ENCODE results near the gene DTX1. TPM values are rescaled to one million over a fixed set of nuclear protein-coding genes. Genes with fewer than 3 reads are reported as not detected.

The DTX1 gene
- total RNA-seq, 1 experiment from 2014 or later = 3.0 TPM

GRCh38 chr12:113083863-113084435 lies 27.4 kb downstream of the DTX1 start:
- H3K4me1 ChIP-seq (ENCODE audit: insufficient read depth, low read length) = no peaks in the 10 kb centered on the region
- H4K8ac ChIP-seq (replicated peaks; ENCODE audit: insufficient read length, low read depth, low read length) = no peak overlapping the region
- H3K14ac ChIP-seq (ENCODE audit: insufficient read depth, low read length) = no peak overlapping the region
- H3K79me2 ChIP-seq (ENCODE audit: insufficient read depth, low read length) = no peaks in the 10 kb centered on the region
- H2BK15ac ChIP-seq (ENCODE audit: low read depth, low read length) = no peak overlapping the region
- no peak overlapping the region for H2AFZ ChIP-seq (ENCODE audit: low read length)
- Mint-ChIP-seq H3K27ac (no peak overlapping the region; a peak in 1 of 7 replicates), H3K27me3 (ENCODE audit: low read depth) (peaks cover 33% of the 10 kb centered on the region), H3K36me3 (ENCODE audit: insufficient read depth in 1 of 3, low read depth in 3 of 3) (no peaks in the 10 kb centered on the region; a peak in 1 of 7 replicates), H3K4me3 (no peak overlapping the region), H3K9me3 (no peaks in the 10 kb centered on the region; a peak in 1 of 5 replicates), H3K4me1 (peaks cover 12 to 20% of the 10 kb centered on the region in 2 experiments)
- TF ChIP-seq, protein P1, sequence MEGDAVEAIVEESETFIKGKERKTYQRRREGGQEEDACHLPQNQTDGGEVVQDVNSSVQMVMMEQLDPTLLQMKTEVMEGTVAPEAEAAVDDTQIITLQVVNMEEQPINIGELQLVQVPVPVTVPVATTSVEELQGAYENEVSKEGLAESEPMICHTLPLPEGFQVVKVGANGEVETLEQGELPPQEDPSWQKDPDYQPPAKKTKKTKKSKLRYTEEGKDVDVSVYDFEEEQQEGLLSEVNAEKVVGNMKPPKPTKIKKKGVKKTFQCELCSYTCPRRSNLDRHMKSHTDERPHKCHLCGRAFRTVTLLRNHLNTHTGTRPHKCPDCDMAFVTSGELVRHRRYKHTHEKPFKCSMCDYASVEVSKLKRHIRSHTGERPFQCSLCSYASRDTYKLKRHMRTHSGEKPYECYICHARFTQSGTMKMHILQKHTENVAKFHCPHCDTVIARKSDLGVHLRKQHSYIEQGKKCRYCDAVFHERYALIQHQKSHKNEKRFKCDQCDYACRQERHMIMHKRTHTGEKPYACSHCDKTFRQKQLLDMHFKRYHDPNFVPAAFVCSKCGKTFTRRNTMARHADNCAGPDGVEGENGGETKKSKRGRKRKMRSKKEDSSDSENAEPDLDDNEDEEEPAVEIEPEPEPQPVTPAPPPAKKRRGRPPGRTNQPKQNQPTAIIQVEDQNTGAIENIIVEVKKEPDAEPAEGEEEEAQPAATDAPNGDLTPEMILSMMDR (conservative IDR thresholded peaks at IDR 0.05) = no peak
- no peaks in the 10 kb centered on the region for H3K9me3 ChIP-seq (ENCODE audit: control insufficient read depth, low read depth, low read length)
- no peak overlapping the region for H2BK120ac ChIP-seq (ENCODE audit: low read depth, low read length, poor library complexity, severe bottlenecking)
- no peak overlapping the region for H3K9ac ChIP-seq (ENCODE audit: extremely low read depth, insufficient read length, low read length)
- no CpG with 5 or more reads among the region's 11 CpGs for WGBS (ENCODE audit: extremely low coverage, insufficient read length, low lambda C conversion rate)
- H3K27me3 ChIP-seq (ENCODE audit: insufficient read depth, low read length) = no peaks in the 10 kb centered on the region
- no peak overlapping the region for H3T11ph ChIP-seq (ENCODE audit: low read length)
- no peaks in the 10 kb centered on the region for H3K23me2 ChIP-seq (ENCODE audit: insufficient read length, low read depth, low read length, poor library complexity, severe bottlenecking)
- no peak overlapping the region for H4K5ac ChIP-seq (ENCODE audit: insufficient read length, low read depth, low read length)
- H3K4ac ChIP-seq (ENCODE audit: low read depth, low read length) = no peak overlapping the region
- no peak overlapping the region for H3K18ac ChIP-seq (ENCODE audit: insufficient read length, low read depth, low read length)
- H3K4me2 ChIP-seq (ENCODE audit: insufficient read depth, insufficient read length, low read length) = no peak overlapping the region
- no peak overlapping the region for H2BK5ac ChIP-seq (ENCODE audit: insufficient read length, low read length)
- H3K79me1 ChIP-seq (ENCODE audit: insufficient read depth, low read depth, low read length, poor library complexity, severe bottlenecking) = no peaks in the 10 kb centered on the region
- H4K91ac ChIP-seq (ENCODE audit: insufficient read length, low read depth, low read length) = no peak overlapping the region
- H2BK12ac ChIP-seq (ENCODE audit: insufficient read length, low read depth, low read length) = no peak overlapping the region
- H2AK5ac ChIP-seq (ENCODE audit: insufficient read length, low read length) = no peak overlapping the region
- H3K56ac ChIP-seq (ENCODE audit: insufficient read length, low read depth, low read length) = no peak overlapping the region
- no peaks in the 10 kb centered on the region for H4K20me1 ChIP-seq (ENCODE audit: control insufficient read depth, insufficient read depth, insufficient read length)
- no peak overlapping the region for H3K23ac ChIP-seq (ENCODE audit: insufficient read length, low read depth, low read length)
- no peak for DNase-seq
- H2BK20ac ChIP-seq (ENCODE audit: low read depth, low read length, poor library complexity, severe bottlenecking) = no peak overlapping the region
- no peak overlapping the region for H3K27ac ChIP-seq (ENCODE audit: insufficient read length, low read depth, low read length)

All from H9 (cell line).